Measurements from ENCODE around the gene HYCC2. TPM values are rescaled to one million over a fixed set of nuclear protein-coding genes. Genes with fewer than 3 reads are reported as not detected.
A peak's percentile ranks its signal among the peaks of the same experiment; 100 is the strongest.

HYCC2 gene
- polyA plus RNA-seq, 1 donor from 2014 or later: 20.4 TPM

- H3K27ac ChIP-seq (ENCODE audit: low read length): peak overlapping the region; percentile 83
- H3K36me3 ChIP-seq (ENCODE audit: insufficient read depth, low read length): no peaks in the 10 kb centered on the region
- H3K4me3 ChIP-seq (ENCODE audit: low read length): peak overlapping the region; percentile 78
- TF ChIP-seq REST (IDR thresholded peaks at IDR 0.05; ENCODE audit: borderline replicate concordance) (no peak), POLR2AphosphoS5 (IDR thresholded peaks at IDR 0.05) (no peak), EZH2 (IDR thresholded peaks at IDR 0.05; ENCODE audit: borderline replicate concordance, insufficient read depth, low read length, poor library complexity, severe bottlenecking) (no peak), TAF1 (IDR thresholded peaks at IDR 0.05; ENCODE audit: low read depth) (no peak), RAD21 (conservative IDR thresholded peaks at IDR 0.05) (no peak)
- H2AFZ ChIP-seq (ENCODE audit: low read depth, low read length): peak overlapping the region; percentile 90
- H3K27me3 ChIP-seq (ENCODE audit: insufficient read depth, low read depth, low read length): no peaks in the 10 kb centered on the region
- peaks cover 3% of the 10 kb centered on the region for H4K20me1 ChIP-seq (ENCODE audit: insufficient read depth)
- peaks cover 3% of the 10 kb centered on the region for H3F3A ChIP-seq (ENCODE audit: insufficient read depth, low read length, poor library complexity, severe bottlenecking)
- H3K4me2 ChIP-seq (ENCODE audit: low read length): peak overlapping the region; percentile 93
- H3K9me3 ChIP-seq (ENCODE audit: low read length): no peaks in the 10 kb centered on the region
- H3K79me2 ChIP-seq (replicated peaks; ENCODE audit: insufficient read depth, low read length): peaks cover 56% of the 10 kb centered on the region
- H3K9me2 ChIP-seq (ENCODE audit: insufficient read depth, low read length): no peaks in the 10 kb centered on the region
- peak overlapping the region; percentile 79 for H3K9ac ChIP-seq (ENCODE audit: low read length)
Observed at GRCh38 chr2:201072201-201072530, 695 bp upstream of the HYCC2 start.

GRCh38 chr2:201070948-201071478 is 458 bp downstream of the HYCC2 start:
- H3K9me3 ChIP-seq (ENCODE audit: low read length): no peaks in the 10 kb centered on the region
- H3K27ac ChIP-seq (ENCODE audit: low read length): peak overlapping the region; percentile 83
- peaks cover 66% of the 10 kb centered on the region for H3K79me2 ChIP-seq (replicated peaks; ENCODE audit: insufficient read depth, low read length)
- peak overlapping the region; percentile 78 for H3K4me3 ChIP-seq (ENCODE audit: low read length)
- TF ChIP-seq POLR2AphosphoS5 (IDR thresholded peaks at IDR 0.05) (no peak), SMC3 (conservative IDR thresholded peaks at IDR 0.05; ENCODE audit: poor library complexity) (no peak), RAD21 (conservative IDR thresholded peaks at IDR 0.05) (no peak), CTCF (IDR thresholded peaks at IDR 0.05; ENCODE audit: poor library complexity, severe bottlenecking) (no peak), EP300 (conservative IDR thresholded peaks at IDR 0.05; ENCODE audit: poor library complexity, severe bottlenecking) (no peak), TAF1 (IDR thresholded peaks at IDR 0.05; ENCODE audit: low read depth) (no peak), MXI1 (conservative IDR thresholded peaks at IDR 0.05; ENCODE audit: poor library complexity, severe bottlenecking) (no peak), REST (IDR thresholded peaks at IDR 0.05; ENCODE audit: borderline replicate concordance) (no peak), EZH2 (IDR thresholded peaks at IDR 0.05; ENCODE audit: borderline replicate concordance, insufficient read depth, low read length, poor library complexity, severe bottlenecking) (no peak)
- H3K9me2 ChIP-seq (ENCODE audit: insufficient read depth, low read length): no peaks in the 10 kb centered on the region
- H3K9ac ChIP-seq (ENCODE audit: low read length): peak overlapping the region; percentile 79
- H2AFZ ChIP-seq (ENCODE audit: low read depth, low read length): peak overlapping the region; percentile 65
- H3F3A ChIP-seq (ENCODE audit: insufficient read depth, low read length, poor library complexity, severe bottlenecking): peaks cover 3% of the 10 kb centered on the region
- peaks cover 3% of the 10 kb centered on the region for H4K20me1 ChIP-seq (ENCODE audit: insufficient read depth)
- no peaks in the 10 kb centered on the region for H3K36me3 ChIP-seq (ENCODE audit: insufficient read depth, low read length)
- H3K27me3 ChIP-seq (ENCODE audit: insufficient read depth, low read depth, low read length): no peaks in the 10 kb centered on the region
- H3K4me2 ChIP-seq (ENCODE audit: low read length): peak overlapping the region; percentile 52
